ENCODE results near the gene SRRT.

The SRRT gene

DNA sequence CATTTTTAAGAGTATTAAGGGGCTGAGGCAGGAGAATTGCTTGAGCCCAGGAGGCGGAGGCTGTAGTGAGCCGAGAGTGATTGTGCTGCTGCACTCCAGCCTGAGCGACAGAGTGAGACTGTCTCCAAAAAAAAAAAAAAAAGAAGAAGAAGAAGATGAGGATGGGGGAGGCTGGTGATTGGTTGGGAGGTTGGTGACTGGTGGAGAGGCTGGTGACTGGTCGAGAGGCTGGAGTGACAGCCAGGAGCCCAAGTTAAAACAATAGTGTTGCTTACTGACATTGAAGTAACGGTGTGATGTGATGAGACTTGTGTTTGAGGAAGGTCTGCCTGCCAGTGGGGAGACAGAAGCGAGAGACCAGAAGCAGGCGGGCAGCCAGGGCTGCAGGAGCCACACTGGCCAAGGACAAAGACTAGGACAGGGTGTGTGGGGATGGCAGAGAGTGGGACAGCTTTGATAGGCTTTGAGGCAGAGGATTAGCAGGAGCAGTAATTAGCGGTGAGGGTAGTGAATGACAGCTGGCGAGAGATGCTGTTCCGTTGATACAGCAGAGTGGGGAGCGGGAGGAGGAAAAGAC lies 4.9 kb downstream of the SRRT start:
- DNase-seq (ENCODE audit: low read depth): no peak

DNA sequence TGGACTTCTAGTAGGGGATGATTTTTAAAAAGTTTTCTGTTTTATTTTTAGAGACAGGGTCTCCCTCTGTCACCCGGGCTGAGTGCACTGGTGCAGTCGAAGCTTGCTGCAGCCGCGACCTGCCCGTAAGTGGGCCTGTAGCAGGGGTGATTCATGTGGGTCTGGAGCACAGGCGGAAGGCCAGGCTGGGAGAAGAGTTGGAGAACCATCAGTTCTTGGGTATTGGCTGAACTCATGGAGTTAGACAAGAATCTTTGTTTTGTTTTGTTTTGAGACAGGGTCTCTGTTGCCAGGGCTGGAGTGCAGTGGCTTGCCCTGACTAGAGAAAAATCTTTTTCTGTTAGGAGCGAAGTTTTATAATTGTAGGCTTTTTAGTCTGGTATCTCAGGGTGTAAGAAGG lies 5.7 kb downstream of the SRRT start:
- DNase-seq (ENCODE audit: low read depth): no peak

- no peak for DNase-seq (ENCODE audit: low read depth)
These were observed 6.2 kb downstream of the SRRT start for GRCh38 chr7:100881136-100881535.

GRCh38 chr7:100882201-100882600 lies 7.3 kb downstream of the SRRT start:
- DNase-seq (ENCODE audit: low read depth): no peak

- no peak for DNase-seq (ENCODE audit: low read depth)
These were observed 8.1 kb downstream of the SRRT start for GRCh38 chr7:100882785-100883526.

GRCh38 chr7:100884736-100885439 lies 10.0 kb downstream of the SRRT start:
- no peak for DNase-seq (ENCODE audit: low read depth)

DNA sequence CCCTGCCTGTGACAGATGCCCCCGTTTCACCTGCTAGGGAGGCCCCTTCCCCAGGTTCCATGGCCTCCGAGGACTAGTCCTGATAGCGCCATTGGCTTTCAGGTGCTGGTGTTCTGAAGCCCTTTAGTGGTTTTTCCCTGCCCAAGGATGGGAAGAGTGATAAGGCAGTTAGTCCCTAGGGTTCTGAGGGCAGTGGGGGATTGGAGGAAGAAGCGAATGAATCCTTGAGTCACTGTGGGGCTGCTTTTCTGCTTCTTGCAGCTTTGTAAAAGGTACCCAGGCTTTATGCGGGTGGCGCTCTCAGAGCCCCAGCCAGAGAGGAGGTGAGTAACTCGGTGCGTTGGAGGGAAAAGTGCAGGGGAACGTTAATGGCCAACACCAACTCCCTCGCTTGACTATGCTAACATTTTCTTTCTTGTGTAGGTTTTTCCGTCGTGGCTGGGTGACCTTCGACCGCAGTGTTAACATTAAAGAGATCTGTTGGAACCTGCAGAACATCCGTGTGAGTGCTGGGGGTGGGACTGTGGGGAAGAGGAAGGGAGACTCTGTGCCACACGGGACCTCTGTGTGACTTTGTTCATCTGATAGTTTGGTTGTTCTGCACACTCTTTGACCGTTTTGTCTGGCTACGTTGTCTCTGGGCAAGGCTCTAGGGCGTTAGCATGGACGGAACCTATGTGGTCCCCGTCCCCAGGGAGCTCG lies 10.7 kb downstream of the SRRT start:
- no peak for DNase-seq (ENCODE audit: low read depth)

GRCh38 chr7:100886142-100886935 lies 11.4 kb downstream of the SRRT start:
- no peak for DNase-seq (ENCODE audit: low read depth)

GRCh38 chr7:100886936-100887515 lies 12.1 kb downstream of the SRRT start:
- DNase-seq (ENCODE audit: low read depth): no peak

DNA sequence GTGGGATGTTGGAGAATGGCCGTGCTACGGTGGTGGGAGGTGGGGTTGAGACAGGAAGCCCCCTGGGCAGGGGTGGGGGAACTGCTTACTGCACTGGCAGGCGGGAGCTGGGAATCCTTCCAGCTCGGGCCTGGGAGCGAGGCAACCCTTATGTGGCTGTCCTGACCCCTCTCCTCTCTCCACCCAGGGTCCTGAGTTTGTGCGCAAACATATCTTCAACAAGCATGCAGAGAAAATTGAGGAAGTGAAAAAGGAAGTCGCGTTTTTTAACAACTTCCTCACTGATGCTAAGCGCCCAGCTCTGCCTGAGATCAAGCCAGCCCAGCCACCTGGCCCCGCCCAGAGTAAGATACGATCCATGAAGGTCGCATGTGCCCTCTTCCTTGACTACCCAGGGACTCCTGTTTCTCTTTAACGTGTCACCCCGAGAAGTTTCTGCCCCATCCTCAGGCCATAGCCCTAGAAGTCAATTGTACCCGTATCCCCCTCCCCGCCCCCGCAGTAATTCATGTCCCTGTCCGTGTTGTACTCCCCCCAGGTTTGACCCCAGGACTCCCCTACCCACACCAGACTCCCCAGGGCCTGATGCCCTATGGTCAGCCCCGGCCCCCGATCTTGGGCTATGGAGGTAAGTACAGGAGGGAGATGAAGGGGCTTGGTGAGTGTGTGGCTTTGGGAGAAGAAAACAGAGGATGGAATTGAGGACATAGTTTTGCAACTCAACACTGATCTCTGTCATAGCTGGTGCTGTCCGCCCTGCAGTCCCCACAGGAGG lies 12.8 kb downstream of the SRRT start:
- no peak for DNase-seq (ENCODE audit: low read depth)

GRCh38 chr7:100888291-100888987 lies 13.5 kb downstream of the SRRT start:
- no peak for DNase-seq (ENCODE audit: low read depth)

DNA sequence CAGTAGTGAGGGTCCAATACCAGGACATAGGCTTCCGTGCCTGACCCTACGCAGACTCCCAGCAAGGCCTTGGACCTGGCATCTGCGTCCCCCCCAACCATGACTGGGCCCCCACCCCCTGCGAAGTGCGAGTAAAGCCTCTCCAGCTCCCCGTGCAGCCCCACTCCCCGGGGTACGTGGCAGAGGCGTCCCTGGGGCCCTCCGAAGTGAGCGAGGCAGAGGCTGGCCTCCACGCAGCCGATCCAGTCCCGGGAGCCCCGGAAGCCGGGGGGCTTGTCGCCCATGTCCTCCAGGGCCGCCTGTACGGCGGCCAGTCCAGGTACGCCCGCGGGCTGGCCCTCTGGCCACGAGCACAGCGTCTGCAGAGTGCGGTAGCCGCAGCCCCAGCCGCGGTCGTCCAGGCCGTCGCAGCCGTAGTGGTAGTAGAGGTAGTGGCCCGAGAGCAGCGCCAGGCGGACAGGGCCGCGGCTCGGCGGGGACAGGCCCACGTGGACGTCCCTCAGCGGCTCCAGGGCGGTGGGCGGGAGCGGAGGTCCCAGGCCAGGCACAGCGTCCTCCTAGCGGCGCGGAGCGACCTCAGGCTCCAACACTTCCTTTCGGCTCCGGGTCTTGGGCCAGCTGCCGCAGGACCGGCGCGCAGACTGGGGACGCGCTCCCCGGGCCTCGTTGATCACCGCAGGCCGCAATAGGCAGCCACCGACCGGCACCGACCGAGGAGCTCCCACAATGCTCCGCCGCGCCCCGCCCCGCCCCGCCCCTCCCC lies 14.3 kb downstream of the SRRT start, which contains the start of gene UFSP1:
TSS of gene UFSP1 (minus strand) at position 728 of the 763 bp plus-strand sequence. CDS start at position 284, 444 bp downstream.
- DNase-seq (ENCODE audit: low read depth): no peak

GRCh38 chr7:100890653-100891567 lies 16.0 kb downstream of the SRRT start:
- no peak for DNase-seq (ENCODE audit: low read depth)

DNA sequence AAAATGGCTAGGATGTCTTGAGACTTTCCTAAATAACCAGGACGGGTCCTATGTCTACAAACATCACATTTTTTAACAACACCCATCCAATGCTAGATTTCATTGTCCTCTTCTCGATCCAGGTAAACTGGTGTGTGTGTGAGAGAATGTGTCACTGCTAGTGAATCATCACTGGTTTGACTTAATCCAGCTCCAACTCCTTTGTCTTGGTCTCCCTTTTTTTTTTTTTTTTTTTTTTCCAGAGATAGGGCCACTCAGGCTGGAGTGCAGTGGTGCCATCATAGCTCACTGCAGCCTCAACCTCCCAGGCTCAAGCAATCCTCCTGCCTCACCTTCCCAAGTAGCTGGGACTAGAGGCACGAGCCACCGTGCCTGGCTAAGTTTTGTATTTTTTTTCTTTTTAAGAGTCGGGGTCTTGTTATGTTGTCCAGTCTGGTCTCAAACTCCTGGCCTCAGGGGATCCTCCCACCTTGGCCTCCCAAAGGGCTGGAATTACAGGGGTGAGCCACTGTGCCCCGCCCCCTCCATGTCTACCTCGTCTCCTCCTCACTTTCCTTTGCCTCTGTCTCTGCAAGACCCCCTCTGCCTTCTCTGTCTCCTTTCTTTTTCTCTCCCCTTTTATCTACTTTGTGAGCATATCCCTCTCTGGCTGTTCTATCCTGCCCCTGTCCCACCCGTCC lies 16.8 kb downstream of the SRRT start:
- no peak for DNase-seq (ENCODE audit: low read depth)

DNA sequence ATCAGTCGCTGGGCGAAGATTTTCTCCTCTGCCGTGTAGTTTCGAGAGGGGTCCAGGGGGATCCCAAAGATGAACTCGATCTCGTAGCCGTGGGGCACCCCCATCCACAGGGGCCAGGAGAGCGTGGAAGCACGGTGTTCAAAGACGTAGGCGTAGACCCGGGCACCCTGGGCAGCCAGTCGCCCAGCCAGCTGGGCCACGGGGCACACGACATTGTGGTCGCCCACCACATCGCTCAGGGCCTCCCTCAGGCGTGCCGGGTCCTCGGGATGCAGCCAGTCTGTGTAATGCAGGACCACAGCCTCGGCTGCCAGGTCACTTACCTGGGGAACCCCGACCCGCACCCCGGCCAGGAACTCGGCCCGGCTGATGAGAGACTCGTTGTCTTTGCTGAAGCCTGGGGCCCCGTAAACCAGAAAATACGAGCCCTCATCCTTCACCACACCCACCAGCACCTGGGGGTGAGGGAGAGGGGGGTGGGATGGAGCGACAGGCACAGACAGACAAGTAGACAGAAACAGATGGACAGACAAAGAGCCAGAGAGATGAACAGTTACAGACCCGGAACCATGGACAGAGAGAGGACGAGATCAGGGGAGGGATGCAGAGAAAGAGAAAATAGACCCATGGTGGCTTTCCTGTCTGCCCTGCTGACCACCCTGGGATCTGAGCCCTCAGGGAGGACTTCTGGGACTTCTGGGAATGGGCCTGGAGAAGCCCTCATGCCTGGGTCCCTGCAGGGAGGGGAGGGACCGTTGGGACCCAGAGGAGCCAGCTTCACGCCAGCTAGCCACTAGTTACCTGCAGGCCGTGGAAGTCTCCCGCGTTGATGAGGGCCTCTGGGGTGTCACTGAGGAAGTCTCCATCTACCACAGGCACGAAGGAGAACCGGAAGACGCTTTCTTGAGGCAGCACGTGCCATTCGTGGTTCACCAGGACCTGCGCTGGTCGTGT lies 17.7 kb downstream of the SRRT start:
- no peak for DNase-seq (ENCODE audit: low read depth)

DNA sequence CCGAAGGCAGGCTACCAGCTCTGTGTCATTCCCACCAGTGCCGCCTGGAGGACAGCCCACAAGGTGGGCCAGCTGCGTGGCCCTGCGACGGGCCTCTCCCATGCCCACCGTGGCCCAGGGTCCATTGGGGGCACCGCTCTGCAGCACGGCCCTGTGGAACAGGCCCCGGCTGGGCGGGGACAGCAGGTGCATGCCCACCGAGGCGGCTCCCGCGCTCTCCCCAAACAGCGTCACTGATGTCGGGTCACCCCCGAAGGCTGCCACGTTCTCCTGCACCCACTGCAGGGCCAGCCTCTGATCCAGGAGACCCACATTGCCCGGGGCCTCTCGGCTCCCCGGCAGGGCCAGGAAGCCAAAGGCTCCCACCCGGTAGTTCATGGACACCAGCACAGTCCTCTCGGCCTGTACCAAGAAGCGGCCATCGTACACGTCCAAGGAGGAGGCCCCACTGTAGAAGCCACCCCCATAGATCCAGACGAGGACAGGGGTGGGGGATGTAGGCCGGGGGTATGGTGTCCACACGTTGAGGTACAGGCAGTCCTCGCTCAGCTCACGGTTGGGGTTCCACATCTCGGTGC lies 18.5 kb downstream of the SRRT start:
- DNase-seq (ENCODE audit: low read depth): no peak

Data from GM04504 (cell line).